ENCODE measurements around the gene MACROD2. TPM values are rescaled to one million over a fixed set of nuclear protein-coding genes. Genes with fewer than 3 reads are reported as not detected.

The MACROD2 gene
- total RNA-seq, 1 donor from 2014 or later: 60.4 TPM

- no peak for DNase-seq
These were observed 1551.3 kb downstream of the MACROD2 start for GRCh38 chr20:15546525-15547023.

GRCh38 chr20:15547119-15547518 is 1551.8 kb downstream of the MACROD2 start:
- no peak for DNase-seq

GRCh38 chr20:15550116-15550870 is 1555.0 kb downstream of the MACROD2 start:
- no peak for DNase-seq

- DNase-seq: no peak
These were observed 1560.6 kb downstream of the MACROD2 start for GRCh38 chr20:15555913-15556312.

- no peak for DNase-seq
These were observed 1561.6 kb downstream of the MACROD2 start for GRCh38 chr20:15556869-15557268.

- no peak for DNase-seq
These were observed 1565.8 kb downstream of the MACROD2 start for GRCh38 chr20:15561070-15561569.

GRCh38 chr20:15561707-15562404 is 1566.5 kb downstream of the MACROD2 start:
- DNase-seq: no peak

- no peak for DNase-seq
These were observed 1568.5 kb downstream of the MACROD2 start for GRCh38 chr20:15563836-15564235.

- no peak for DNase-seq
These were observed 1569.7 kb downstream of the MACROD2 start for GRCh38 chr20:15564981-15565380.

- DNase-seq: no peak
These were observed 1570.5 kb downstream of the MACROD2 start for GRCh38 chr20:15565786-15566185.

- DNase-seq: no peak
These were observed 1571.9 kb downstream of the MACROD2 start for GRCh38 chr20:15567219-15567618.

- no peak for DNase-seq
These were observed 1574.8 kb downstream of the MACROD2 start for GRCh38 chr20:15570156-15570555.

GRCh38 chr20:15571056-15571455 is 1575.7 kb downstream of the MACROD2 start:
- DNase-seq: no peak

- DNase-seq: no peak
These were observed 1579.9 kb downstream of the MACROD2 start for GRCh38 chr20:15575255-15575654.

GRCh38 chr20:15576411-15576810 is 1581.1 kb downstream of the MACROD2 start:
- DNase-seq: no peak

- no peak for DNase-seq
These were observed 1582.8 kb downstream of the MACROD2 start for GRCh38 chr20:15578113-15578512.

- DNase-seq: no peak
These were observed 1584.4 kb downstream of the MACROD2 start for GRCh38 chr20:15579688-15580087.

- DNase-seq: no peak
These were observed 1586.9 kb downstream of the MACROD2 start for GRCh38 chr20:15582146-15582760.

GRCh38 chr20:15584507-15584906 is 1589.2 kb downstream of the MACROD2 start:
- DNase-seq: no peak

- no peak for DNase-seq
These were observed 1597.8 kb downstream of the MACROD2 start for GRCh38 chr20:15593081-15593480.

- DNase-seq: no peak
These were observed 1598.9 kb downstream of the MACROD2 start for GRCh38 chr20:15594158-15594695.

GRCh38 chr20:15596220-15596890 is 1601.0 kb downstream of the MACROD2 start:
- no peak for DNase-seq

Data from occipital lobe (tissue), 2 donors.